HG02623 (cell line): ENCODE measurements around the gene NNAT.

Source experiments
- ATAC-seq: cut with Tn5 transposase; IDR thresholded peaks from one replicate; pipeline ENCODE4 v1.9.1; 2021; ENCODE audit warnings: moderate library complexity; ENCODE audit not compliant: unreplicated experiment

The NNAT gene

GRCh38 chr20:37523012-37523391, 2.0 kb downstream of the NNAT start:
- ATAC-seq: no peak

- no peak for ATAC-seq
Observed at GRCh38 chr20:37523911-37524700, 3.1 kb downstream of the NNAT start.

GRCh38 chr20:37524859-37525708, 4.0 kb downstream of the NNAT start:
- no peak for ATAC-seq

- ATAC-seq: no peak
Observed at GRCh38 chr20:37525810-37526209, 4.8 kb downstream of the NNAT start.

GRCh38 chr20:37526238-37526838, 5.3 kb downstream of the NNAT start:
- ATAC-seq: no peak

GRCh38 chr20:37526839-37527637, 6.0 kb downstream of the NNAT start:
- no peak for ATAC-seq

- ATAC-seq: peak; percentile 59
Observed at GRCh38 chr20:37527638-37528445, 6.8 kb downstream of the NNAT start, which contains the start of gene BLCAP. Gene BLCAP, minus strand, starts transcription at chr20:37527876. Its CDS starts 8,702 bp downstream, at chr20:37519174.

- ATAC-seq: no peak
Observed at GRCh38 chr20:37528446-37529213, 7.6 kb downstream of the NNAT start.

GRCh38 chr20:37529214-37529967, 8.3 kb downstream of the NNAT start:
- ATAC-seq: no peak

- ATAC-seq: no peak
Observed at GRCh38 chr20:37529968-37530600, 9.0 kb downstream of the NNAT start.

- no peak for ATAC-seq
Observed at GRCh38 chr20:37530696-37531095, 9.6 kb downstream of the NNAT start.

GRCh38 chr20:37531856-37532255, 10.8 kb downstream of the NNAT start:
- ATAC-seq: no peak

GRCh38 chr20:37533154-37533715, 12.2 kb downstream of the NNAT start:
- ATAC-seq: no peak

- ATAC-seq: no peak
Observed at GRCh38 chr20:37534401-37535157, 13.5 kb downstream of the NNAT start.

GRCh38 chr20:37535443-37536132, 14.5 kb downstream of the NNAT start:
- no peak for ATAC-seq

GRCh38 chr20:37537505-37537904, 16.5 kb downstream of the NNAT start:
- no peak for ATAC-seq
